Transverse colon (tissue), 4 donors: ENCODE measurements around the gene SH3PXD2B. TPM values are rescaled to one million over a fixed set of nuclear protein-coding genes. Genes with fewer than 3 reads are reported as not detected.
"Not testable (repeated sequence)": the region's sequence is repeated elsewhere in the genome, so short reads cannot be mapped to it uniquely, and the experiment has no call there.

ENCODE experiments used
- DNase-seq: peaks from one replicate; pipeline ENCODE4 v3.0.0-alpha.2; 2019
- H3K27ac ChIP-seq, 4 donors: fragments of 200-600 bp; sonication (generic); 2 replicates each; pipeline ENCODE4 v1.5.1; 2016 to 2018; ENCODE audit warnings: inconsistent platforms in 4 of 4
- H3K27me3 ChIP-seq: fragments of 200-600 bp; sonication (generic); 2 replicates; pipeline ENCODE4 v1.5.1; 2017; ENCODE audit warnings: inconsistent platforms
- H3K36me3 ChIP-seq, 4 donors: fragments of 200-600 bp; sonication (generic); 2 replicates each; pipeline ENCODE4 v1.5.1; 2017 to 2019; ENCODE audit warnings: inconsistent platforms in 4 of 4
- H3K4me1 ChIP-seq, 4 donors: fragments of 200-600 bp; sonication (generic); 2 replicates each; pipeline ENCODE4 v1.5.1; 2017 to 2020; ENCODE audit warnings: inconsistent platforms in 4 of 4
- H3K4me3 ChIP-seq, 4 donors: fragments of 200-600 bp; sonication (generic); 1 replicate in 1 of 4; 2 replicates in 3 of 4; pipeline versions ENCODE4 v1.5.1 to v1.6.1; 2017 to 2019; ENCODE audit warnings: inconsistent platforms in 4 of 4
- H3K9me3 ChIP-seq, 2 donors: fragments of 200-600 bp; sonication (generic); 2 replicates each; pipeline ENCODE4 v1.5.1; 2017 to 2019; ENCODE audit warnings: inconsistent platforms in 2 of 2
- EP300 ChIP-seq: sonication (generic); formaldehyde crosslinking; IDR thresholded peaks from one replicate; pipeline ENCODE4 v1.6.1; 2017; ENCODE audit warnings: antibody characterized with exemption, low read depth
- POLR2A ChIP-seq: fragments of 450-650 bp; IDR thresholded peaks from one replicate; pipeline ENCODE4 v1.6.1; 2016; ENCODE audit warnings: antibody characterized with exemption, mild to moderate bottlenecking, moderate library complexity
- POLR2AphosphoS5 ChIP-seq, 3 donors: sonication (generic); formaldehyde crosslinking; IDR thresholded peaks; one replicate each; pipeline ENCODE4 v1.6.1; 2016; ENCODE audit warnings: antibody characterized with exemption in 3 of 3
- WGBS, 2 donors: methylation state at CpG; one replicate each; pipeline ENCODE4 v1.1.5; 2018; ENCODE audit warnings: low coverage in 1 of 2; 5-methylcytosine and 5-hydroxymethylcytosine counted together
- in situ Hi-C, 4 donors: fragments of 200-750 bp; cut with MboI; loops; one replicate each; pipeline versions ENCODE4 v1.15.0 to v1.15.1; 2017; ENCODE audit warnings: low sequenced_read_pairs in 3 of 4, low pct_ligation_motif_present in 1 of 4, low pct_unique_long_range_greater_than_20kb in 1 of 4
- intact Hi-C: fragments of 100-400 bp; cut with DNase I; formaldehyde crosslinking; loops from one replicate; pipeline ENCODE4 v1.15.1; 2023; ENCODE audit warnings: low total_unique reads
- total RNA-seq, 4 donors: library from RNA; depleted of rRNA; stranded (reverse); fragments of >200 nt; gene quantifications; one replicate each; pipeline ENCODE4 v1.1.0, GENCODE V29; 2016
- TF ChIP-seq, protein P1 (sequence below), 5 experiments: fragments of 200-600 bp in 3 of 5; fragments of 450-650 bp in 2 of 5; sonication (generic) in 3 of 5; IDR thresholded peaks; 1 replicate in 2 of 5; 2 replicates in 3 of 5; pipeline ENCODE4 v1.5.1; 2016 to 2017; ENCODE audit warnings: antibody characterized with exemption in 5 of 5, inconsistent platforms in 3 of 5, mild to moderate bottlenecking in 2 of 5, moderate library complexity in 1 of 5

The SH3PXD2B gene
- total RNA-seq, 4 donors from 2014 or later = 10.2 to 26.6 (median 14.6) TPM

GRCh38 chr5:172399336-172399735 is 55.0 kb downstream of the SH3PXD2B start:
- Histone ChIP-seq H3K36me3 (no peaks in the 10 kb centered on the region), H3K9me3 (peaks cover 0 to 5% of the 10 kb centered on the region in 2 donors), H3K4me3 (no peak overlapping the region), H3K4me1 (peaks cover 5 to 17% (median 10%) of the 10 kb centered on the region in 4 donors), H3K27me3 (no peaks in the 10 kb centered on the region), H3K27ac (no peak overlapping the region)
- 88 to 90% methylated on average over 6 of the region's 6 CpGs for WGBS, 2 donors
- intact Hi-C loops (no loop called here), in situ Hi-C loops (no loop called here)
- TF ChIP-seq POLR2AphosphoS5 (IDR thresholded peaks at IDR 0.05) (no peak), POLR2A (no peak), EP300 (no peak)
- TF ChIP-seq, protein P1, sequence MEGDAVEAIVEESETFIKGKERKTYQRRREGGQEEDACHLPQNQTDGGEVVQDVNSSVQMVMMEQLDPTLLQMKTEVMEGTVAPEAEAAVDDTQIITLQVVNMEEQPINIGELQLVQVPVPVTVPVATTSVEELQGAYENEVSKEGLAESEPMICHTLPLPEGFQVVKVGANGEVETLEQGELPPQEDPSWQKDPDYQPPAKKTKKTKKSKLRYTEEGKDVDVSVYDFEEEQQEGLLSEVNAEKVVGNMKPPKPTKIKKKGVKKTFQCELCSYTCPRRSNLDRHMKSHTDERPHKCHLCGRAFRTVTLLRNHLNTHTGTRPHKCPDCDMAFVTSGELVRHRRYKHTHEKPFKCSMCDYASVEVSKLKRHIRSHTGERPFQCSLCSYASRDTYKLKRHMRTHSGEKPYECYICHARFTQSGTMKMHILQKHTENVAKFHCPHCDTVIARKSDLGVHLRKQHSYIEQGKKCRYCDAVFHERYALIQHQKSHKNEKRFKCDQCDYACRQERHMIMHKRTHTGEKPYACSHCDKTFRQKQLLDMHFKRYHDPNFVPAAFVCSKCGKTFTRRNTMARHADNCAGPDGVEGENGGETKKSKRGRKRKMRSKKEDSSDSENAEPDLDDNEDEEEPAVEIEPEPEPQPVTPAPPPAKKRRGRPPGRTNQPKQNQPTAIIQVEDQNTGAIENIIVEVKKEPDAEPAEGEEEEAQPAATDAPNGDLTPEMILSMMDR (IDR thresholded peaks at IDR 0.05) = no peak
- DNase-seq = no peak

DNA sequence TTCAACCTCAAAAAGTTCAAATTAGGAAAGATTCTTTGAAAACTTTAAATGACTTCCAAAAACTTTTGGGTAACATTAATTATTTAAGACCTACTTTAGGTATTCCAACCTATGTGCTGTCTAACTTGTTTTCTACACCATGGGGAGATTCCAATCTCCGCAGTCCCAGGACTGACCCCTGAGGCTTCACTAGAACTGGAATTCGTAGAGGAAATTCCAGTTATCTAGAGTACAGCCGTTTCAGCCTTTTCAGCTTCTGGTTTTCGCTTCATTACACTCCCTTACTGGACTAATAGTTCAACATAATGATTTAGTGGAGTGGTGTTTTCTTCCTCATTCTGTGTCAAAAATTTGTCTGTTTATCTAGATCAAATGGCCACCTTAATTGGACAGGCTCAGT is 55.7 kb downstream of the SH3PXD2B start:
- DNase-seq, intact Hi-C loops, H3K27me3 ChIP-seq, H3K27ac ChIP-seq, H3K36me3 ChIP-seq, in situ Hi-C loops, H3K9me3 ChIP-seq, H3K4me3 ChIP-seq: not testable (repeated sequence)
- WGBS, 2 donors = 73 to 89% methylated on average over 4 of the region's 4 CpGs
- peaks cover 4 to 13% (median 9%) of the 10 kb centered on the region in 4 donors for H3K4me1 ChIP-seq

- H3K4me1 ChIP-seq, in situ Hi-C loops, H3K27ac ChIP-seq, H3K9me3 ChIP-seq, H3K4me3 ChIP-seq, intact Hi-C loops, DNase-seq, H3K27me3 ChIP-seq: not testable (repeated sequence)
- WGBS, 2 donors = 91 to 94% methylated on average over 6 to 8 of the region's 8 CpGs
- H3K36me3 ChIP-seq = peaks cover 0 to 11% (median 4%) of the 10 kb centered on the region in 4 donors
Observed at GRCh38 chr5:172396994-172397393, 57.3 kb downstream of the SH3PXD2B start.

- intact Hi-C loops = no loop called here
Observed at GRCh38 chr5:172396220-172396619, 58.1 kb downstream of the SH3PXD2B start.

GRCh38 chr5:172395483-172395882 is 58.8 kb downstream of the SH3PXD2B start:
- no peaks in the 10 kb centered on the region for H3K27me3 ChIP-seq
- peaks cover 0 to 11% (median 4%) of the 10 kb centered on the region in 4 donors for H3K36me3 ChIP-seq
- no peak overlapping the region for H3K27ac ChIP-seq
- intact Hi-C loops (no loop called here), in situ Hi-C loops (no loop called here)
- H3K4me3 ChIP-seq = no peak overlapping the region
- TF ChIP-seq POLR2AphosphoS5 (IDR thresholded peaks at IDR 0.05) (no peak), EP300 (no peak), POLR2A (no peak)
- TF ChIP-seq, protein P1 (IDR thresholded peaks at IDR 0.05) = no peak
- peaks cover 0 to 5% of the 10 kb centered on the region in 2 donors for H3K9me3 ChIP-seq
- WGBS, 2 donors = 89 to 90% methylated on average over 4 to 5 of the region's 5 CpGs
- H3K4me1 ChIP-seq = no peaks in the 10 kb centered on the region
- no peak for DNase-seq

More at GRCh38 chr5:172396220-172396619, 58.1 kb downstream of the SH3PXD2B start:
- H3K27me3 ChIP-seq = no peaks in the 10 kb centered on the region
- no peaks in the 10 kb centered on the region for H3K4me1 ChIP-seq
- TF ChIP-seq, protein P1 (IDR thresholded peaks at IDR 0.05) = no peak
- TF ChIP-seq POLR2A = no peak
- no peak for TF ChIP-seq EP300
- TF ChIP-seq POLR2AphosphoS5 (IDR thresholded peaks at IDR 0.05) = no peak
- H3K27ac ChIP-seq = no peak overlapping the region
- peaks cover 0 to 5% of the 10 kb centered on the region in 2 donors for H3K9me3 ChIP-seq
- DNase-seq = no peak
- peaks cover 0 to 11% (median 4%) of the 10 kb centered on the region in 4 donors for H3K36me3 ChIP-seq
- 86 to 92% methylated on average over 3 of the region's 3 CpGs for WGBS, 2 donors
- H3K4me3 ChIP-seq = no peak overlapping the region
- in situ Hi-C loops = no loop called here
